Stomach (tissue), 9 donors: Measurements from ENCODE around the gene EIF4G3. TPM values are rescaled to one million over a fixed set of nuclear protein-coding genes. Genes with fewer than 3 reads are reported as not detected.

ENCODE experiments used
- DNase-seq, 2 donors: peaks; one replicate each; pipeline versions ENCODE4 v3.0.0 to v3.0.0-alpha.2; 2013 to 2019
- H3K27ac ChIP-seq, 5 donors: fragments of 200-600 bp in 4 of 5; sonication (generic) in 4 of 5; one replicate each; pipeline ENCODE4 v1.5.1; 2013 to 2019; ENCODE audit warnings: mild to moderate bottlenecking in 1 of 5, moderate library complexity in 1 of 5
- H3K27me3 ChIP-seq, 3 donors: fragments of 200-600 bp; sonication (generic); one replicate each; pipeline ENCODE4 v1.5.1; 2017 to 2019; ENCODE audit warnings: mixed run types in 1 of 3
- H3K36me3 ChIP-seq, 4 donors: fragments of 200-600 bp; sonication (generic); 1 replicate in 3 of 4; 2 replicates in 1 of 4; pipeline ENCODE4 v1.5.1; 2016 to 2019
- H3K4me1 ChIP-seq, 4 donors: fragments of 200-600 bp; sonication (generic); one replicate each; pipeline ENCODE4 v1.5.1; 2016 to 2019
- H3K4me3 ChIP-seq, 4 donors: fragments of 200-600 bp; sonication (generic) in 3 of 4; one replicate each; pipeline ENCODE4 v1.5.1; 2016 to 2019; ENCODE audit warnings: mild to moderate bottlenecking in 1 of 4
- H3K9me3 ChIP-seq, 4 donors: fragments of 200-600 bp; sonication (generic); one replicate each; pipeline ENCODE4 v1.5.1; 2016 to 2019
- EP300 ChIP-seq: sonication (generic); formaldehyde crosslinking; IDR thresholded peaks from one replicate; pipeline ENCODE4 v1.6.1; 2017; ENCODE audit warnings: antibody characterized with exemption
- POLR2A ChIP-seq, 4 donors: fragments of 450-650 bp; IDR thresholded peaks; one replicate each; pipeline ENCODE4 v1.6.1; 2016; ENCODE audit warnings: antibody characterized with exemption in 4 of 4, control low read depth in 2 of 4, mild to moderate bottlenecking in 1 of 4, moderate library complexity in 1 of 4
- POLR2AphosphoS5 ChIP-seq, 3 donors: sonication (generic); formaldehyde crosslinking; IDR thresholded peaks; one replicate each; pipeline ENCODE4 v1.6.1; 2016; ENCODE audit warnings: antibody characterized with exemption in 3 of 3
- WGBS, 5 donors: extraction: QIAGEN DNeasy Blood & Tissue Kit in 3 of 5; methylation state at CpG; one replicate each; pipeline versions ENCODE4 v1.1.5 to v1.1.7; 2013 to 2018; 5-methylcytosine and 5-hydroxymethylcytosine counted together
- intact Hi-C: fragments of 100-400 bp; cut with DNase I; formaldehyde crosslinking; loops from one replicate; pipeline ENCODE4 v1.15.1; 2023; ENCODE audit warnings: low total_unique reads
- polyA plus RNA-seq, 3 donors: library from polyadenylated mRNA; stranded (reverse); fragments of 200-250 nt; gene quantifications; one replicate each; pipeline ENCODE4 v1.2.3, GENCODE V29; 2013
- total RNA-seq, 5 donors: library from RNA; depleted of rRNA; stranded (reverse); fragments of >200 nt; gene quantifications; one replicate each; pipeline versions ENCODE4 v1.1.0 to v1.2.3, GENCODE V29; 2014 to 2016
- TF ChIP-seq, protein P1 (sequence below), 7 experiments: fragments of 450-650 bp in 4 of 7; fragments of 200-600 bp in 3 of 7; sonication (generic) in 3 of 7; IDR thresholded peaks; one replicate each; pipeline ENCODE4 v1.5.1; 2016 to 2019; ENCODE audit warnings: antibody characterized with exemption in 7 of 7, control low read depth in 2 of 7, mild to moderate bottlenecking in 1 of 7
- donor health status: healthy with polysubstance abuse.
- donor health status: Bipolar disorder and iron deficiency.
- donor health status: healthy.

Gene EIF4G3
- total and polyA plus RNA-seq, 8 donors: 6.3 to 63.3 (median 44.7) TPM

DNA sequence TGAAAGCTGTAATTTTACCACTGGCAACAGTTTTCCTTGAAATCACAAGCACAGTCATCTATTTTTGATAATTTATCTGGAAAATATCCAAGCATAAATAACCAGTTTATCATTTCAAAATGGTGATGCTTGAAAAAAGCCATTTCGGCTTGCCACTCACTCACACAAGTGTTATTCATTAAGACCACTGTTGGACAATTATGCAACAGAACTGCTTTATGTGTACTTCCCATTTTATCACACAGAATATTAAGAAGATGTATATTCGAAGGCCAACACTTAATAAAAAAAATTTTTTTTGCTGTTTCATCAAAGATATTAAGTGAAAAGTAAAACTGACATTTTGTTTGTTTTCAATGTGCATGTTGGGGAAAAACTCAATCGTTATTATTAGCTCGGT is 62.3 kb downstream of the EIF4G3 start:
- Histone ChIP-seq H3K9me3 (no peaks in the 10 kb centered on the region), H3K36me3 (no peaks in the 10 kb centered on the region), H3K27me3 (no peaks in the 10 kb centered on the region), H3K4me3 (no peak overlapping the region), H3K27ac (no peak overlapping the region), H3K4me1 (peaks cover 0 to 37% (median 11%) of the 10 kb centered on the region in 4 donors)
- intact Hi-C loops: no loop called here
- WGBS, 5 donors: 87 to 95% (median 88%) methylated on average over 4 of the region's 4 CpGs
- TF ChIP-seq POLR2A (IDR thresholded peaks at IDR 0.05) (no peak), EP300 (no peak), POLR2AphosphoS5 (IDR thresholded peaks at IDR 0.05) (no peak)
- TF ChIP-seq, protein P1, sequence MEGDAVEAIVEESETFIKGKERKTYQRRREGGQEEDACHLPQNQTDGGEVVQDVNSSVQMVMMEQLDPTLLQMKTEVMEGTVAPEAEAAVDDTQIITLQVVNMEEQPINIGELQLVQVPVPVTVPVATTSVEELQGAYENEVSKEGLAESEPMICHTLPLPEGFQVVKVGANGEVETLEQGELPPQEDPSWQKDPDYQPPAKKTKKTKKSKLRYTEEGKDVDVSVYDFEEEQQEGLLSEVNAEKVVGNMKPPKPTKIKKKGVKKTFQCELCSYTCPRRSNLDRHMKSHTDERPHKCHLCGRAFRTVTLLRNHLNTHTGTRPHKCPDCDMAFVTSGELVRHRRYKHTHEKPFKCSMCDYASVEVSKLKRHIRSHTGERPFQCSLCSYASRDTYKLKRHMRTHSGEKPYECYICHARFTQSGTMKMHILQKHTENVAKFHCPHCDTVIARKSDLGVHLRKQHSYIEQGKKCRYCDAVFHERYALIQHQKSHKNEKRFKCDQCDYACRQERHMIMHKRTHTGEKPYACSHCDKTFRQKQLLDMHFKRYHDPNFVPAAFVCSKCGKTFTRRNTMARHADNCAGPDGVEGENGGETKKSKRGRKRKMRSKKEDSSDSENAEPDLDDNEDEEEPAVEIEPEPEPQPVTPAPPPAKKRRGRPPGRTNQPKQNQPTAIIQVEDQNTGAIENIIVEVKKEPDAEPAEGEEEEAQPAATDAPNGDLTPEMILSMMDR (IDR thresholded peaks at IDR 0.05): no peak
- DNase-seq: no peak

DNA sequence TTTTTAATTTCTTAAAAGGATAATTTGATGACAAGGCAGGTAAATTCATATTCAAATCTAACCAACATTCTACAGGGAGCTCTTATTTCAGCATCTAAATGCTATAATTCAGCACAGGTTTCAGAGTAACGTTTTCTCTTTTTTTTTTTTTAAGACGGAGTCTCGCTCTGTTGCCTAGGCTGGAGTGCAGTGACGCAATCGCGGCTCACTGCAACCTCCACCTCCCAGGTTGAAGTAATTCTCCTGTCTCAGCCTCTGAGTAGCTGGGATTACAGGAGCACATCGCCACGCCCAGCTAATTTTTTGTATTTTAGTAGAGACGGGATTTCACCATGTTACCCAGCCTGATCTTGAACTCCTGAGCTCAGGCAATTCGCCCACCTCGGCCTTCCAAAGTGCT is 66.5 kb downstream of the EIF4G3 start:
- H3K9me3 ChIP-seq: no peaks in the 10 kb centered on the region
- H3K36me3 ChIP-seq: peaks cover 0 to 1% (median under 1%) of the 10 kb centered on the region in 4 donors
- peaks cover 0 to 28% (median 6%) of the 10 kb centered on the region in 4 donors for H3K4me1 ChIP-seq
- H3K4me3 ChIP-seq: no peak overlapping the region
- TF ChIP-seq, protein P1 (IDR thresholded peaks at IDR 0.05): no peak
- TF ChIP-seq POLR2A (IDR thresholded peaks at IDR 0.05): no peak
- no peak for TF ChIP-seq POLR2AphosphoS5 (IDR thresholded peaks at IDR 0.05)
- no peak for TF ChIP-seq EP300
- DNase-seq: no peak
- H3K27me3 ChIP-seq: no peaks in the 10 kb centered on the region
- intact Hi-C loops: no loop called here
- 90 to 99% (median 96%) methylated on average over 11 of the region's 11 CpGs for WGBS, 5 donors
- H3K27ac ChIP-seq: no peak overlapping the region

DNA sequence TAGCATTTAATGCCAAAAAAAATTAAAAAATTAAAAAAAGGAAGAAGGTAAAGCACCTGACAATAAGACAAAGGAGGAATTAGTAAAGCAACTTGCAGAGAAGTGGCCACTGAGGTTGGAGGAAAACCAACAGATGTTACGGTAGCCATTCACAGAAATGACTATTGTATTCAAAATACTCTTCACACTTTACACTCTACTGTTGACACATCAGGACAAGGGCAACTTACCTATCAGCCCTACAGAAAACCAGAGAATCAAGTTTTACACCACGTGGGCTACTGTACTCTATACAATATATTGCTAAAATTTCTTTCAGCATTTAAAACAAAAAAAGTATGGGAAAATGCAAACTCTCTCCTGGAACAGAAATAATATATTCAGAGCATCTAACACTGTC is 70.0 kb downstream of the EIF4G3 start:
- H3K4me1 ChIP-seq: peaks cover 0 to 5% (median 0%) of the 10 kb centered on the region in 4 donors
- H3K27ac ChIP-seq: no peak overlapping the region
- WGBS, 5 donors: 37 to 67% (median 56%) methylated on average over 2 of the region's 2 CpGs
- peaks cover 0 to 14% (median 13%) of the 10 kb centered on the region in 4 donors for H3K36me3 ChIP-seq
- no peaks in the 10 kb centered on the region for H3K9me3 ChIP-seq
- intact Hi-C loops: no loop called here
- no peak for TF ChIP-seq EP300
- no peak for TF ChIP-seq POLR2AphosphoS5 (IDR thresholded peaks at IDR 0.05)
- TF ChIP-seq, protein P1 (IDR thresholded peaks at IDR 0.05): no peak
- no peak overlapping the region for H3K4me3 ChIP-seq
- DNase-seq: peak in 1 of 2 donors; percentile 50
- H3K27me3 ChIP-seq: no peaks in the 10 kb centered on the region

DNA sequence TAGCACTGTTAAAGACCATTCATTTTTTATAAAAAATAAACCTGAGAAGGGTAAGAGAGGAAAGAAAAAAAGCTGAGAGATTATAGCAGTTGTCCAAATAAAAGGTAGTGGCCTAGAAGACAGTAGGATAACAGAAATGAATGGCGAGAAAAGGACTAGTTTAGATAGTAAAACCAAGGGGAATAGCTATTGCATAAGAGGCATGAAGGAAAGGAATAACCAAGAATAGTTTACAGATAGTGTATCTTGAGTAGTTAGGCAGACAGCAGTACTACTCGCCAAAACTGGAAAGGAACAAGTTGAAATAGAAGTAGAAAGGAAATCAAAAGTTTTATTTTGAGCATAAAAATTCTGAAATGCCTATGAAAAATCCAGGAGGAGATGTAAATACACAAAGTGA is 70.5 kb downstream of the EIF4G3 start:
- TF ChIP-seq, protein P1 (IDR thresholded peaks at IDR 0.05): no peak
- TF ChIP-seq POLR2A (IDR thresholded peaks at IDR 0.05) (no peak), EP300 (no peak), POLR2AphosphoS5 (IDR thresholded peaks at IDR 0.05) (no peak)
- Histone ChIP-seq H3K36me3 (peaks cover 0 to 14% (median 13%) of the 10 kb centered on the region in 4 donors), H3K27ac (no peak overlapping the region), H3K27me3 (no peaks in the 10 kb centered on the region), H3K9me3 (no peaks in the 10 kb centered on the region), H3K4me3 (no peak overlapping the region), H3K4me1 (peaks cover 0 to 5% (median 0%) of the 10 kb centered on the region in 4 donors)
- 73 to 89% (median 76%) methylated on average over 2 of the region's 2 CpGs for WGBS, 5 donors
- DNase-seq: no peak
- intact Hi-C loops: no loop called here
